ENCODE results near the gene AGRN. TPM values are rescaled to one million over a fixed set of nuclear protein-coding genes. Genes with fewer than 3 reads are reported as not detected.
"Not testable (repeated sequence)": the region's sequence is repeated elsewhere in the genome, so short reads cannot be mapped to it uniquely, and the experiment has no call there.

AGRN gene
- total RNA-seq, 1 donor from 2014 or later: 14.1 TPM

DNA sequence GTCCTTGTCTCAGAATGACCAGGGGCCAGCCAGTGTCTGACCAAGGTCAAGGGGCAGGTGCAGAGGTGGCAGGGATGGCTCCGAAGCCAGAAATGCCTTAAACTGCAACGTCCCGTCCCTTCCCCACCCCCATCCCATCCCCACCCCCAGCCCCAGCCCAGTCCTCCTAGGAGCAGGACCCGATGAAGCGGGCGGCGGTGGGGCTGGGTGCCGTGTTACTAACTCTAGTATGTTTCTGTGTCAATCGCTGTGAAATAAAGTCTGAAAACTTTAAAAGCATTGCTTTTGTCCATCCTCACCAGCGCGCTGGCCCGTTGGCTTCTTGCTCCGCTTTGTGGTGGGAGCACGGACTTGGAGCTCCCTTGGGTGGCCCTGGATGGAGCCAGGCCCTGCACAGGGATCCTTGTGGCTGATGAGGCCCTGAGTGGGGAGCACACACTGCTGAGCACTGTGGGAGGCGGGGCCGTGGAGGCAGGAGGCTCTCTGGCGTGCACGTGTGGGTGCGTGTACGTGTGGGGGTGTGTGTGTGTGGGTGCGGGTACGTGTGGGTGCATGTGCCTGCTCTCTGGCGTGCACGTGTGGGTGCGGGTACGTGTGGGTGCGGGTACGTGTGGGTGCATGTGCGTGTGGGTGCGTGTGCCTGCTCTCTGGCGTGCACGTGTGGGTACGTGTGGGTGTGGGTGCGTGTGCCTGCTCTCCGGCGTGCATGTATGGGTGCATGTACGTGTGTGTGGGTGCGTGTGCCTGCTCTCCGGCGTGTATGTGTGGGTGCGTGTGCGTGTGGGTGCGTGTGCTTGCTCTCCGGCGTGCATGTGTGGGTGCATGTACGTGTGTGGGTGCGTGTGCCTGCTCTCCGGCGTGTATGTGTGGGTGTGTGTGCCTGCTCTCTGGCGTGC lies 36.2 kb downstream of the AGRN start:
- intact Hi-C loops (cut with DNase I): no loop called here
- ATAC-seq (no peak), DNase-seq (ENCODE audit: missing footprints) (no peak)

- ATAC-seq; intact Hi-C loops (cut with DNase I); DNase-seq (ENCODE audit: missing footprints): not testable (repeated sequence)
These were observed 37.8 kb downstream of the AGRN start for GRCh38 chr1:1057769-1058087.

DNA sequence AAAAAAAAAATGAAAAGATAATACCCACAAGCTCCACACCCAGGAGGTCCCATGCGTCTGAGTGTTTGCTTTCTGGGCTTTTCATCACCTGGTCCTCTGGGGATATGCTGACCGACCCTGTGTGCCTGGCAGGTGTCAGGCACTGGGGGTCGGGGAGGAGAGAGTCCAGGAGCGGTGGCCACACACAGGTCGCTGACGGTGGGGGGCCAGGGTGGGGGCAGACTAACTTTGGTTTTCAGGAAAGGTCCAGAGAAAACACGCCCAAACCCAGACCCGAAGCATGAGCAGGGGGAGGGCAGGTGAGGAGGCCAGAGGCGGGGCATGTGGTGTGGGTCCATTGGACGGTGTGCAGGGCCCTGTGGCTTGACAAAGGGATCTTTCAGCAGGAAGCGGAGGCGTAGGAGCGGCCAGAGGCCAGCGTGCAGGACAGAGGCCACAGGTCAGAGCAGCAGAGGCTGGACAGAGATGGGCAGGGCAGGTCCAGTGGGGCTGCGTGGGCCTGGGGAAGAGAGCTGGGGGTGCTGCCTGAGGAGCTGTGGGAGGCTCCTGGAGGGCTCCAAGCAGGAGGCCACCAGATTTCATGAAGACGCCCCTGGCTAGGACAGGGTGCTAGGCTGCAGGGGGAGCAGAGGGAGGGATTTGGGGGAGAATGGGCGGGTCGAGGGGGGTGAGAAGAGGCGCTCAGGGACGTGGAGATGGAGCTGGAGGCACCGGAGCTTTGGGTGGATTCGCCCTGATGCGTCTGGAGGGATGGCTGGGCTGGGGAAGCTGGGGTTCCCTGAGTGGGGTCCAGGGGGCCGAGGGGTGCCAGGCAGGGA lies 38.4 kb downstream of the AGRN start:
- intact Hi-C loops (cut with DNase I): no loop called here
- no peak for ATAC-seq
- DNase-seq (ENCODE audit: missing footprints): no peak

DNA sequence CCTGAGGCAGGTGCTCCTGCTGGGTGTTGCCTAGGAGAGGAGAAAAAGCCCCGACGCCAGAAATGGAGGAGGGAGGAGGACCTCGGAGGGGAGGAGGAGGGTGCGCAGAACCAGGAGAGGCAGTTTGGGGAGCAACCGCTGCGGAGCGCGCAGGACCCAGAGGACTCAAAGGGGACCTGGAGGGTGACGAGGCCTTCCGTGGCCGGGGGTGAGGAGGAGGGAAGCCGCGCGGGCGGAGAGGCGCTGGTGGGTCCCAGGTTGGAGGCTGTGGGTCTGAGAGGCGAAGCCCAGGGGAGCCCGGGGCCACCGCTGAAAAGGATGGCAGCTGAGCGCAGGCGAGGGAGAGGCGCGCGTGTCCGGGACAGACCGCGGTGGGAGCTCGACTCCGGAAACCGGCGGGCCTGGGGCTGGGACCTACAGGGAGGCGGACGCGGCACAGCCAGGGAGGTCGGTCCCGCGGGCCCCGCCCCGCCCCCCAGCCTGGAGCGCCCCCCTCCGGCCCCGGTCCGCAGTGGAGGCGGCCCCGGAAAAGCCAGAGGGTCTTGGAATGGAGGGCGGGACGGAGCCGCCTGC lies 39.1 kb downstream of the AGRN start:
- DNase-seq (ENCODE audit: missing footprints) (no peak), ATAC-seq (peak; percentile 10)
- intact Hi-C loops (cut with DNase I): no loop called here

- DNase-seq (ENCODE audit: missing footprints) (peak; percentile 93), ATAC-seq (peak; percentile 92)
- intact Hi-C loops (cut with DNase I): loop anchor here (5.0 kb wide), 1 partner anchor 32 kb away; no protein-coding TSS in a partner anchor
These were observed 39.8 kb downstream of the AGRN start for GRCh38 chr1:1059494-1060280.

DNA sequence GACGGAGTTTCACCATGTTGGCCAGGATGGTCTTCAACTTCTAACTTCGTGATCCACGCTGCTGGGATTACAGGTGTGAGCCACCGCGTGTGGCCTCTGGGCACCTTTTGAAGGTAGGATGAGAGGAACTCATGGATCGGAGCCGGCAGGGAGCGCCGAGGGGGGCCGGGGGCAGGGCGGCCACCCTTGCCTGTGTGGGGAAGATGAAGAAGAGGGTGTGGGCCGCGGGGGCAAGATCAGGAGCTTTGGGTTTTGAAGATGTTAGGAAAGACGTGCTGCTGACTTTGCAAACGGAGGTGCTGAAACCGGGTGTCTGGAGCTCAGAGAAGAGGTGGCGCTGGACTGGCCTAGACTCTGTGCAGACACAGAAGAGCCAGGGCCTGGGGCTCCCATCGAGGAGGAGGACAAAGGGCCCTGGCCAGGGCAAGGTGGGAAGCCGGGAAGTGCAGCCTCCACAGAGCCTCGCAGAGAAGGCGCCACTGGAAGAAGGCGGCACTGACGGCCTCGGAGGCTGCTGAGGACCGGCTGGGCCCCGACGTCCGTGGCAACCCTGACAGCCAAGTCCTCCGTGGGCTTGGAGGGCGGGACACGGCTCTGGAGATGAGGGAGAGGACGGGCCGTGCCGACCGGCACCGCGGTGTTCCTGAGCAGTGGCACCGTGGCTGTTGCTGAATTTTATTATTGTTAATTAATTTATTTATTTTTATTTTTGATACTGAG lies 40.5 kb downstream of the AGRN start:
- no peak for ATAC-seq
- intact Hi-C loops (cut with DNase I): loop anchor here (5.0 kb wide), 1 partner anchor 33 kb away; no protein-coding TSS in a partner anchor
- no peak for DNase-seq (ENCODE audit: missing footprints)

- intact Hi-C loops (cut with DNase I): loop anchor here (5.0 kb wide), 1 partner anchor 35 kb away; no protein-coding TSS in a partner anchor
- no peak for DNase-seq (ENCODE audit: missing footprints)
- ATAC-seq: no peak
These were observed 41.9 kb downstream of the AGRN start for GRCh38 chr1:1061682-1062345.

- no peak for ATAC-seq
- intact Hi-C loops (cut with DNase I): loop anchor here (5.0 kb wide), 1 partner anchor 35 kb away; no protein-coding TSS in a partner anchor
- no peak for DNase-seq (ENCODE audit: missing footprints)
These were observed 42.6 kb downstream of the AGRN start for GRCh38 chr1:1062348-1063163.

- ATAC-seq: no peak
- intact Hi-C loops (cut with DNase I): loop anchor here (5.0 kb wide), 1 partner anchor 36 kb away; no protein-coding TSS in a partner anchor
- no peak for DNase-seq (ENCODE audit: missing footprints)
These were observed 43.5 kb downstream of the AGRN start for GRCh38 chr1:1063261-1063944.

- ATAC-seq: peak; percentile 59
- intact Hi-C loops (cut with DNase I): loop anchor here (2.0 to 5.0 kb wide), 2 partner anchors 37 to 79 kb away; no protein-coding TSS in a partner anchor
- peak; percentile 74 for DNase-seq (ENCODE audit: missing footprints)
These were observed 44.3 kb downstream of the AGRN start for GRCh38 chr1:1063945-1064831.

DNA sequence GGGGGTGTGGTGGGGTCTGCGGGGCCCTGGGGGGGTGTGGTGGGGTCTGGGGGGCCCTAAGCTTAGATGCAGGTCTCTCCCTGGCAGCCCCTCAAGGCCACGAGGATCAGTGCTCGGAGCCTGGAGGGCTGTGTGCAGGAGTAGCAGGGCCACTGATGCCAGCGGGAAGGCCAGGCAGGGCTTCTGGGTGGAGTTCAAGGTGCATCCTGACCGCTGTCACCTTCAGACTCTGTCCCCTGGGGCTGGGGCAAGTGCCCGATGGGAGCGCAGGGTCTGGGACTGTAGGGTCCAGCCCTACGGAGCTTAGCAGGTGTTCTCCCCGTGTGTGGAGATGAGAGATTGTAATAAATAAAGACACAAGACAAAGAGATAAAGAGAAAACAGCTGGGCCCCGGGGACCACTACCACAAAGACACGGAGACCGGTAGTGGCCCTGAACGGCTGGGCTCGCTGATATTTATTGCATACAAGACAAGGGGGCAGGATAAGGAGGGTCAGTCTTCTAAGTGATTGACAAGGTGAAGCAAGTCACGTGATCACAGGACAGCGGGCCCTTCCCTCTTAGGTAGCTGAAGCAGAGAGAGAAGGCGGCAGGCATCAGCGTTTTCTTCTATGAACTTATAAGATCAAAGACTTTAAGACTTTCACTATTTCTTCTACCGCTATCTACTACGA lies 45.5 kb downstream of the AGRN start:
- no peak for ATAC-seq
- intact Hi-C loops (cut with DNase I): loop anchor here (2.0 kb wide), 1 partner anchor 81 kb away; no protein-coding TSS in a partner anchor
- no peak for DNase-seq (ENCODE audit: missing footprints)

- intact Hi-C loops (cut with DNase I): loop anchor here (2.0 kb wide), 1 partner anchor 81 kb away; no protein-coding TSS in a partner anchor
These were observed 46.0 kb downstream of the AGRN start for GRCh38 chr1:1065940-1066304.

GRCh38 chr1:1066403-1067283 lies 46.7 kb downstream of the AGRN start:
- ATAC-seq: no peak
- intact Hi-C loops (cut with DNase I): no loop called here
- DNase-seq (ENCODE audit: missing footprints): no peak

More at GRCh38 chr1:1065940-1066304, 46.0 kb downstream of the AGRN start:
- ATAC-seq; DNase-seq (ENCODE audit: missing footprints): not testable (repeated sequence)

Measured in Right ventricle myocardium inferior (tissue), 1 donor.